HG02798 (cell line): ENCODE results near the gene BIN1.

Experiments used
- ATAC-seq: cut with Tn5 transposase; IDR thresholded peaks from one replicate; pipeline ENCODE4 v1.9.1; 2021; ENCODE audit warnings: mild to moderate bottlenecking; ENCODE audit not compliant: unreplicated experiment, poor library complexity

The BIN1 gene

DNA sequence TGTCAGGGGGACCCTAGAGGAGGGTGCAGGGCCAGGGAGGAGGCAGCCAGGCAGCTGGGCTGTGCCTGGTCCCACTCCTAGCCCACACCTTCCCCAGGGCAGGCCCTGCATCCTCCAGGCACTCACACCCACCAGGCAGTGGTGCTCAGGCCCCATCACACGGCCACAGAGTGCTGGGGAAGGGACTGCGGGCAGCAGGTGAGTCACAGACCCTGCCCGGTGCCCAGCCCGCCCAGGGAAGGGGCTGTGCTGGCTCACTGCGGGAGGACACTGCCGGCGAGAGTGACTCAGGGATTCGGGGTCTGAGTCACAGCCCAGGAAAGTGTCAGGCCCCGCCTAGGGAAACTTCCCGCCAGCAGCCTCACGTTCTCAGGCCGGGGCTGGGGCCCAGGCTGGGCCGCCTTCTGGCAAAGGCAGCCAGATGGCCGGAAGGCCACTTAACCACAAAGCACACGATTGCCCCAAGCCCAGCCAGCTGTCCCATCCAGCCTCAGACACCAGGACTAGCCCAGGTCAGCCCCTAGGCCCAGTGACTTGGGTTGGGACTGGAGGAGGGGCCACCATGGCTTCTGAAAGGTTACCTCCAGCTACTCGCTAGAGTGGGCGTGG is 42.2 kb downstream of the BIN1 start:
- peak; percentile 86 for ATAC-seq

GRCh38 chr2:127063701-127064590 is 43.0 kb downstream of the BIN1 start:
- ATAC-seq, result no peak

- ATAC-seq, result no peak
These were observed 45.3 kb downstream of the BIN1 start for GRCh38 chr2:127061375-127062273.

GRCh38 chr2:127060264-127060945 is 46.5 kb downstream of the BIN1 start:
- ATAC-seq, result no peak

- ATAC-seq, result no peak
These were observed 47.4 kb downstream of the BIN1 start for GRCh38 chr2:127059559-127059958.

DNA sequence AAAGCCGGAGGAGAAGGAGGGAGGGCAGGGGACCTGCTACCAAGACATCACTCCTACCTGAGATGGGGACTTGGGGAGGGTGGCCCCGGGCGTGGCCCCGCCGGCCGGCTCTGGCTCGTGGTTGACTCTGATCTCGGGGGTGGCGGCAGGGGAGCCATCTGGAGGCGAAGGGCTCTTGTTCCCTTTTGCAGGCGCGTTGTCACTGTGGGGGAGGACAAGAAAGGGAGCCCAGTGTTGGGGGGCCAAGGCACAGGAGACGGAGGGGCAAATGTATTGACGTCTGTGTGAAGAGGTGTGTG is 48.1 kb downstream of the BIN1 start:
- no peak for ATAC-seq

- no peak for ATAC-seq
These were observed 48.6 kb downstream of the BIN1 start for GRCh38 chr2:127058246-127058953.

DNA sequence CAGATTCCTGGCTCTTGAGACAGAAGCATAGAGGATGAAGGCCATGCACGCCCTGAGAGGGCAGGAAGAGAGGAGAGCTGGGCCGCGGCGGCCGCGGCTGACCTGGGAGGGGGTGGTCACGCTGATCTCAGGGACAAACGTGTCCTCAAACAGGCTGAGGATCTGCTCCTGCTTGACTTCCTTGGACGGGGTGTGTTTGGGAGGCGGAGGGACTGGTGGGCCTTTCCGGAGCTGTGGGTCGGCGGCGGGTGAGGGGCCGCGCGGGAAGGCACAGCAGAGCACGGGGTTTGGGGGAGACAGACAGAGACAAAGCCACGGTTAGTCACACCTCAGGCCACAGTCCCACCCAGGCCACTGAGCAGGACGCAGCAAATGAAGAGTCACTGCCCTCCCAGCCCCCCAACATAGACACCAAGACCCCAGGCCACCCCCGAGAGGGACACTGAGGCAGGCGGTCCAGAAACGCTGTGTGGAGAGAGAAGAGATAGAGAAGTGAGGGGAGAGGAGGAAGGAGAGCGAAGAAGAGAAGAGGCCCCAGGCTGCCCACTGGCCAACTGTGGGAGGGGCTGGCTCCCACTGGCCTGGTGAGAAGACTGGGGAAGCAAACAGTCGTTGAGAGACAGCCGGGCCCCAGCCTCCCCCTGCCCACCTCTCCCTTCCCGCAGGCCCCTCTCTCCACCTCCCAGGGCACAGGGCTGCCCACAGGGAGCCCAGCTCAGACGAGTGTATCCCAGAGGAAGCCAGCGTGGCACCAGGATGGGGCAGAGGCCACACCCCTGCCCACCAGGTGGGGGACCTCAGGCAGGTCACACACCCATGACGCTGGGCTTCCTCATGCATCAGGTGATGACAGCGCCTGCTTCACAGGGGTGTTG is 49.3 kb downstream of the BIN1 start:
- no peak for ATAC-seq

DNA sequence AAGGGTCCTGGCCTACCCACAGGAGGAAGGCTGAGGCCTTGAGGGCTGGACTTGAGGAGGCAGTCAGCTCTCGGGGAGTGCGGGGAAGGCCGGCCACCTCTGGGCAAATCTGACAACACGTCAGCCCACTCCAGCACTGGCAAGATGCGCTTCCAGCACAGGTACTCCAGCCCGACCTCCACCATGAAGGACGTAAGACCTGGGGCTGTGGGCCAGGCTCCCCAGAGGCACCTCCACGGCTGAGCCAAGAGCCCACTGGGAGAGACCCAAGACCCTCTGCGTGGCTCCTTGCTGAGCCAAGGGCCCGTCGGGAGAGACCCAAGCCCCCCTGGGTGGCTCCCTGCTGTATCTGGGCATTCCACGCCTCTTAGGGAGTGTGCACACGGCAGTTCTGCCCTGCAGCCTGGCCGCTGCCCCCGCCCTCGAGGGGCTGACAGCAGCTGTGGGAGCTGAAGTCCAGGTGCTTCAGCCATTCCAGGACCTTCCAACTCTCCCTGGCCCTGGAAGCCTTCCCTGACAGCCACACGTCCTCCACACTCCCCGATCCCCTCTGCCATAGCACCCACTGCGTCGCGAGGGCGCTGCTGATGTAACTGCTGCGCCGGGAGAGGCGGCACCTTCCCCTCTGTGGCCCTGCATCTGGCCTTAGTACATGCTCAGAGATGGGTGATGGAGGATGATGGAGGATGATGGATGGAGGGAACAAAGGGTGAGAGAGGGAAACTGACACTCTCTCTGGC is 50.2 kb downstream of the BIN1 start:
- no peak for ATAC-seq

- no peak for ATAC-seq
These were observed 50.9 kb downstream of the BIN1 start for GRCh38 chr2:127056086-127056485.

DNA sequence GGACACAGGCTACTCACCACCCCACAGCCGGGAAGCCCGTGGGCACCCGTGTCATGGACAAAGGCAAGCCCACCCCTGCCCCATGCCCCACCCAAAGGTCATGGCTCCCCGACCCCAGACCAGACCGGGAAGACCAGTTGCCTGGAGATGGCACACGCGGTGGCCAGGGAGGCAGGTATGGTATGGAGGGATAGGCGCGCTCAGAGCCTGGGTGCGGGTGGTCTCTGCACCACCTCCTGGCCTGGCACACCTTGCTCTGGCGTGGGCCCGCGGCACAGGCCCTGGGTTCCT is 51.2 kb downstream of the BIN1 start:
- no peak for ATAC-seq

DNA sequence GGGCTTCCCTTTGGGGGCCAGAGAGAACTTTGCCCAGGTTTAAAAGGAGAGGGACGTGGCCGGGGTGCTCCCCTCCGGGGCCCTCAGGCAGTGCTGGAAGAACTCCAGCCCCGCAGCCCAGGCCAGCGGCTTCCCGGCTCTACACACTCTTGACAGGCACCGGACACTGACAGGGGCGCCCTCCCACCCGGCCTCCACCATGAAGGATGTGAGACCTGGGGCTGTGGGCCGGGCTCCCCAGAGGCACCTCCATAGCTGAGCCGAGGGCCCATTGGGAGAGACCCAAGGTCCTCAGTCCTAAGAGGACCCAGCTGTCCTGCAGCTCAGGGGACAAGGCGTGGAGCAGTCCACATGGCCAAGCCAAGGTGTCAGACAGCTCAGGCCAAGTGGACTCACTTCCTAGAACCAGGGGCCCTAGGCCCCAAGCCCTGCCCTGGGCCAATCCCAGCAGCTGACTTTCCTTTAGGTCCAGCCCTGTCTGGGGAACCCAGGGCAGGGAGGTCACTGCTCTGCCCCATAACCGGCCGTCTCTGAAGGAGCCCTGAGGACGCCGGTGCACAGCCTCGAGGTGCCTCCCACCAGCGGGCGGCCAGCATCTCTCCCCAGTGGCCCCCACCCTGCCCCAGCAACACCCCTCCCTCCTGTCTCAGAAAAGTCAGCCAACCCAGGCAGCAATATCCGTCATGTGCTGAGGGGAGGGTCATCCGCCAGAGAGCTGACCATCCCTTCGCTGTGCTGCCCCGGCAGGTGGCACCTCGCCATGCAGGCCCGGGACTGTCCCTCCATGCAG is 51.8 kb downstream of the BIN1 start:
- ATAC-seq, result no peak

- ATAC-seq, result no peak
These were observed 52.4 kb downstream of the BIN1 start for GRCh38 chr2:127054604-127054930.

GRCh38 chr2:127053731-127054603 is 53.0 kb downstream of the BIN1 start:
- ATAC-seq, result no peak

GRCh38 chr2:127052771-127053691 is 53.9 kb downstream of the BIN1 start:
- no peak for ATAC-seq
